IPS DF 6.9 (cell line): ENCODE data around the gene HAND2.

Experiments used
- DNase-seq: peaks from one replicate; pipeline ENCODE4 v3.0.0-alpha.2; 2013; ENCODE audit warnings: low read depth, low spot score
- H3K27ac ChIP-seq: one replicate; pipeline ENCODE4 v1.5.1; 2013; ENCODE audit warnings: low read length, control low read depth
- H3K27me3 ChIP-seq: 2 replicates; pipeline ENCODE4 v1.6.1; 2013; ENCODE audit warnings: mild to moderate bottlenecking, low read length; ENCODE audit not compliant: control insufficient read depth, insufficient read depth
- H3K36me3 ChIP-seq: 2 replicates; pipeline ENCODE4 v1.6.1; 2013; ENCODE audit warnings: low read length; ENCODE audit not compliant: control insufficient read depth, insufficient read depth
- H3K4me1 ChIP-seq: 2 replicates; pipeline ENCODE4 v1.6.1; 2013; ENCODE audit warnings: low read length; ENCODE audit not compliant: control insufficient read depth, insufficient read depth
- H3K4me3 ChIP-seq: 2 replicates; pipeline ENCODE4 v1.5.1; 2013; ENCODE audit warnings: mild to moderate bottlenecking, low read length
- H3K9me3 ChIP-seq: 2 replicates; pipeline ENCODE4 v1.6.1; 2013; ENCODE audit warnings: low read length, inconsistent platforms; ENCODE audit not compliant: control insufficient read depth, insufficient read depth
- WGBS: extraction: QIAGEN DNeasy Blood & Tissue Kit; methylation state at CpG from one replicate; pipeline ENCODE4 v1.1.7; 2013; ENCODE audit warnings: mixed read lengths, missing lambda C conversion rate; ENCODE audit not compliant: insufficient read length, insufficient coverage; 5-methylcytosine and 5-hydroxymethylcytosine counted together

The HAND2 gene

GRCh38 chr4:173536808-173537429, 6.9 kb upstream of the HAND2 start:
- no CpG with 5 or more reads among the region's 12 CpGs for WGBS
- no peak for DNase-seq
- no peak overlapping the region for H3K4me3 ChIP-seq
- no peaks in the 10 kb centered on the region for H3K36me3 ChIP-seq
- no peaks in the 10 kb centered on the region for H3K9me3 ChIP-seq
- H3K27ac ChIP-seq, result no peak overlapping the region
- H3K27me3 ChIP-seq, result peaks cover 82% of the 10 kb centered on the region
- H3K4me1 ChIP-seq, result no peaks in the 10 kb centered on the region

GRCh38 chr4:173535957-173536356, 5.9 kb upstream of the HAND2 start:
- no peak for DNase-seq
- no peak overlapping the region for H3K27ac ChIP-seq
- H3K4me1 ChIP-seq, result no peaks in the 10 kb centered on the region; the same call in 1 of the 2 replicates
- no peaks in the 10 kb centered on the region for H3K36me3 ChIP-seq
- H3K9me3 ChIP-seq, result no peaks in the 10 kb centered on the region
- H3K27me3 ChIP-seq, result peaks cover 91% of the 10 kb centered on the region
- no CpG with 5 or more reads among the region's 5 CpGs for WGBS
- no peak overlapping the region for H3K4me3 ChIP-seq

GRCh38 chr4:173535165-173535902, 5.3 kb upstream of the HAND2 start:
- Histone ChIP-seq H3K4me3 (no peak overlapping the region), H3K27me3 (peaks cover 96% of the 10 kb centered on the region), H3K27ac (no peak overlapping the region), H3K4me1 (no peaks in the 10 kb centered on the region; the same call in 1 of the 2 replicates), H3K9me3 (no peaks in the 10 kb centered on the region), H3K36me3 (no peaks in the 10 kb centered on the region)
- WGBS, result no CpG with 5 or more reads among the region's 9 CpGs
- no peak for DNase-seq

GRCh38 chr4:173534434-173534833, 4.4 kb upstream of the HAND2 start:
- Histone ChIP-seq H3K9me3 (no peaks in the 10 kb centered on the region), H3K27me3 (peaks cover 96% of the 10 kb centered on the region)

GRCh38 chr4:173532725-173533511, 2.9 kb upstream of the HAND2 start:
- no peak for DNase-seq
- no CpG with 5 or more reads among the region's 4 CpGs for WGBS
- Histone ChIP-seq H3K27ac (no peak overlapping the region), H3K27me3 (peaks cover 93% of the 10 kb centered on the region), H3K36me3 (no peaks in the 10 kb centered on the region), H3K9me3 (no peaks in the 10 kb centered on the region), H3K4me3 (no peak overlapping the region), H3K4me1 (no peaks in the 10 kb centered on the region; the same call in 1 of the 2 replicates)

More at GRCh38 chr4:173534434-173534833, 4.4 kb upstream of the HAND2 start:
- Histone ChIP-seq H3K4me1 (no peaks in the 10 kb centered on the region; the same call in 1 of the 2 replicates), H3K36me3 (no peaks in the 10 kb centered on the region), H3K27ac (no peak overlapping the region), H3K4me3 (no peak overlapping the region)
- no CpG with 5 or more reads among the region's 1 CpG for WGBS
- no peak for DNase-seq

GRCh38 chr4:173531086-173531965, 1.3 kb upstream of the HAND2 start:
- Histone ChIP-seq H3K36me3 (no peaks in the 10 kb centered on the region), H3K4me1 (no peaks in the 10 kb centered on the region; the same call in 1 of the 2 replicates), H3K4me3 (no peak overlapping the region)

GRCh38 chr4:173530326-173531085, 477 bp upstream of the HAND2 start:
- no peaks in the 10 kb centered on the region for H3K9me3 ChIP-seq
- no peak overlapping the region for H3K4me3 ChIP-seq
- no CpG with 5 or more reads among the region's 34 CpGs for WGBS
- H3K4me1 ChIP-seq, result no peaks in the 10 kb centered on the region; the same call in 1 of the 2 replicates
- H3K27me3 ChIP-seq, result peaks cover 93% of the 10 kb centered on the region
- H3K27ac ChIP-seq, result no peak overlapping the region
- H3K36me3 ChIP-seq, result no peaks in the 10 kb centered on the region
- DNase-seq, result no peak

More at GRCh38 chr4:173531086-173531965, 1.3 kb upstream of the HAND2 start:
- WGBS, result no CpG with 5 or more reads among the region's 52 CpGs
- no peaks in the 10 kb centered on the region for H3K9me3 ChIP-seq
- no peak overlapping the region for H3K27ac ChIP-seq
- H3K27me3 ChIP-seq, result peaks cover 92% of the 10 kb centered on the region
- no peak for DNase-seq

- no peak overlapping the region for H3K27ac ChIP-seq
- H3K4me3 ChIP-seq, result 0 out of 2 replicates have a peak overlapping the region, but pooled peaks have one; percentile 0
- H3K36me3 ChIP-seq, result no peaks in the 10 kb centered on the region
- no peaks in the 10 kb centered on the region; the same call in 1 of the 2 replicates for H3K4me1 ChIP-seq
- no peaks in the 10 kb centered on the region for H3K9me3 ChIP-seq
- WGBS, result no CpG with 5 or more reads among the region's 75 CpGs
- peaks cover 93% of the 10 kb centered on the region for H3K27me3 ChIP-seq
- DNase-seq, result no peak
Measured at GRCh38 chr4:173528378-173529321, 1.4 kb downstream of the HAND2 start.
